Coronary artery (tissue), 2 donors: ENCODE results near the gene SLC1A4.

ENCODE experiments used
- DNase-seq: peaks from one replicate; pipeline ENCODE4 v3.0.0-alpha.2; 2017; ENCODE audit warnings: low spot score
- H3K27ac ChIP-seq, 2 donors: fragments of 200-600 bp; sonication (generic); one replicate each; pipeline ENCODE4 v1.5.1; 2016 to 2019
- H3K4me3 ChIP-seq: fragments of 200-600 bp; sonication (generic); 2 replicates; pipeline ENCODE4 v1.5.1; 2016; ENCODE audit warnings: mild to moderate bottlenecking, moderate library complexity
- TF ChIP-seq, protein P1 (sequence below): fragments of 200-600 bp; sonication (generic); IDR thresholded peaks from one replicate; pipeline ENCODE4 v1.5.1; 2019; ENCODE audit warnings: antibody characterized with exemption

The SLC1A4 gene

DNA sequence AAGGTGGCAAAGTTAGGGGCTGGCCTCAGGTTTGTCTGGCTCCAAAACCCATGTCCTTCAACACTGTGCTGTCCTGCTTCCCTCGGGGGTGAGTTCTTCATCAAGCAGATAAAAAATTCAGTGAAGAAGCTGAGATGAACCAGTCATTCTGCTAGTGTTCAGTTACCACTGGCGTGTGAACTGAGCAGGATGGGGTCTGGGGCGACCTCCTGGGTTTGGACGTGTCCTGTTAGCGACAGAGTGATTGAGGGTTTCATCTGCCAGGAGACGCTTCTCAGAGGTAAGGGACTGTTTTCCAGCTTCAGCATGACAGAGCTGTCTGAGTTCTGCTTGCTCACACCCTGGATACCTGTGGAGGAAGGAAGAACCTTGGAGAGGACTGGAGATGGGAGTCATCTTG is 81.7 kb downstream of the SLC1A4 start:
- Histone ChIP-seq H3K27ac (peak overlapping the region in 1 of 2 donors; percentile 58), H3K4me3 (no peak overlapping the region)
- peak; percentile 67 for DNase-seq
- TF ChIP-seq, protein P1, sequence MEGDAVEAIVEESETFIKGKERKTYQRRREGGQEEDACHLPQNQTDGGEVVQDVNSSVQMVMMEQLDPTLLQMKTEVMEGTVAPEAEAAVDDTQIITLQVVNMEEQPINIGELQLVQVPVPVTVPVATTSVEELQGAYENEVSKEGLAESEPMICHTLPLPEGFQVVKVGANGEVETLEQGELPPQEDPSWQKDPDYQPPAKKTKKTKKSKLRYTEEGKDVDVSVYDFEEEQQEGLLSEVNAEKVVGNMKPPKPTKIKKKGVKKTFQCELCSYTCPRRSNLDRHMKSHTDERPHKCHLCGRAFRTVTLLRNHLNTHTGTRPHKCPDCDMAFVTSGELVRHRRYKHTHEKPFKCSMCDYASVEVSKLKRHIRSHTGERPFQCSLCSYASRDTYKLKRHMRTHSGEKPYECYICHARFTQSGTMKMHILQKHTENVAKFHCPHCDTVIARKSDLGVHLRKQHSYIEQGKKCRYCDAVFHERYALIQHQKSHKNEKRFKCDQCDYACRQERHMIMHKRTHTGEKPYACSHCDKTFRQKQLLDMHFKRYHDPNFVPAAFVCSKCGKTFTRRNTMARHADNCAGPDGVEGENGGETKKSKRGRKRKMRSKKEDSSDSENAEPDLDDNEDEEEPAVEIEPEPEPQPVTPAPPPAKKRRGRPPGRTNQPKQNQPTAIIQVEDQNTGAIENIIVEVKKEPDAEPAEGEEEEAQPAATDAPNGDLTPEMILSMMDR = no peak

DNA sequence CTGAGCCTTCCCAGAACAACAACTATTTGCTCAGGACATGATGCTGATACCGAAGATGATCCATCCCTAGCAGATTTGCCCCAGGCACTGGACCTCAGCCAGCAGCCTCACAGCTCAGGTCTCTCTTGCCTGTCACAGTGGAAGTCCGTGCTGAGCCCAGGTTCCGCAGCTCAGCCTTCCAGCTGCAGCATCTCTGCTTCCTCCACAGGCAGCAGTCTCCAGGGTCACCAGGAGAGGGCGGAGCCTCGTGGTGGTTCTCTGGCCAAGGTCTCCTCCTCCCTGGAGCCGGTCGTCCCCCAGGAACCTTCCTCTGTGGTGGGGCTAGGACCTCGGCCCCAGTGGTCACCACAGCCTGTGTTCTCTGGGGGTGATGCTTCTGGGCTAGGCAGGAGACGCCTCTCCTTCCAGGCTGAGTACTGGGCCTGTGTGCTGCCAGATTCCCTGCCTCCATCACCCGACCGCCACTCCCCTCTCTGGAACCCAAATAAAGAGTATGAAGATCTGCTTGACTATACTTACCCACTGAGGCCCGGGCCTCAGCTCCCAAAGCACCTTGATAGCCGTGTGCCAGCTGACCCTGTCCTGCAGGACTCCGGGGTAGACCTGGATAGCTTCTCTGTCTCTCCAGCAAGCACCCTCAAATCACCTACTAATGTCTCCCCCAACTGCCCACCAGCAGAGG is 82.4 kb downstream of the SLC1A4 start:
- Histone ChIP-seq H3K4me3 (no peak overlapping the region), H3K27ac (peak overlapping the region in 1 of 2 donors; percentile 1)
- no peak for DNase-seq
- TF ChIP-seq, protein P1 = no peak

DNA sequence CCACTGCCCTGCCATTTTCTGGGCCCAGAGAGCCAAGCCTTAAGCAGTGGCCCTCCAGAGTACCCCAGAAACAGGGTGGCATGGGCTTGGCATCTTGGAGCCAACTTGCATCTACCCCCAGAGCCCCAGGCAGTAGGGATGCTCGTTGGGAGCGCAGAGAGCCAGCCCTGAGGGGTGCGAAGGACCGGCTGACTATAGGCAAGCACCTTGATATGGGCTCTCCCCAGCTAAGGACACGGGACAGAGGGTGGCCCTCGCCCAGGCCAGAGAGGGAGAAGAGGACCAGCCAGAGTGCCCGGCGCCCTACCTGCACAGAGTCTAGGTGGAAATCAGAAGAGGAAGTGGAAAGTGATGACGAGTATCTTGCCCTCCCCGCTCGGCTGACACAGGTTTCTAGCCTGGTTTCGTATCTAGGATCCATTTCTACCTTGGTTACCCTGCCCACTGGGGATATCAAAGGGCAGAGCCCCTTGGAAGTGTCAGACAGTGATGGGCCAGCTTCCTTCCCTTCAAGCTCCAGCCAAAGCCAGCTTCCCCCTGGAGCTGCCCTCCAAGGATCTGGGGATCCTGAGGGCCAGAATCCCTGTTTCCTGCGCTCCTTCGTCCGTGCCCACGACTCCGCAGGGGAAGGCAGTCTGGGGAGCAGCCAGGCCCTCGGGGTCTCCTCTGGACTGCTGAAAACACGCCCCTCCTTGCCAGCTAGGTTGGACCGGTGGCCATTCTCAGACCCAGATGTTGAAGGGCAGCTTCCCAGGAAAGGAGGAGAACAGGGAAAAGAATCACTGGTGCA is 83.2 kb downstream of the SLC1A4 start:
- peak overlapping the region in 1 of 2 donors; percentile 1 for H3K27ac ChIP-seq
- H3K4me3 ChIP-seq = no peak overlapping the region
- TF ChIP-seq, protein P1 = no peak
- no peak for DNase-seq
